MV-4-11 (cell line): ENCODE measurements around the gene SLC25A15.
A peak's percentile ranks its signal among the peaks of the same experiment; 100 is the strongest.

Experiments
- DNase-seq: peaks from one replicate; lab custom pipeline; 2025; lab: John Stamatoyannopoulos, UW

The SLC25A15 gene

DNA sequence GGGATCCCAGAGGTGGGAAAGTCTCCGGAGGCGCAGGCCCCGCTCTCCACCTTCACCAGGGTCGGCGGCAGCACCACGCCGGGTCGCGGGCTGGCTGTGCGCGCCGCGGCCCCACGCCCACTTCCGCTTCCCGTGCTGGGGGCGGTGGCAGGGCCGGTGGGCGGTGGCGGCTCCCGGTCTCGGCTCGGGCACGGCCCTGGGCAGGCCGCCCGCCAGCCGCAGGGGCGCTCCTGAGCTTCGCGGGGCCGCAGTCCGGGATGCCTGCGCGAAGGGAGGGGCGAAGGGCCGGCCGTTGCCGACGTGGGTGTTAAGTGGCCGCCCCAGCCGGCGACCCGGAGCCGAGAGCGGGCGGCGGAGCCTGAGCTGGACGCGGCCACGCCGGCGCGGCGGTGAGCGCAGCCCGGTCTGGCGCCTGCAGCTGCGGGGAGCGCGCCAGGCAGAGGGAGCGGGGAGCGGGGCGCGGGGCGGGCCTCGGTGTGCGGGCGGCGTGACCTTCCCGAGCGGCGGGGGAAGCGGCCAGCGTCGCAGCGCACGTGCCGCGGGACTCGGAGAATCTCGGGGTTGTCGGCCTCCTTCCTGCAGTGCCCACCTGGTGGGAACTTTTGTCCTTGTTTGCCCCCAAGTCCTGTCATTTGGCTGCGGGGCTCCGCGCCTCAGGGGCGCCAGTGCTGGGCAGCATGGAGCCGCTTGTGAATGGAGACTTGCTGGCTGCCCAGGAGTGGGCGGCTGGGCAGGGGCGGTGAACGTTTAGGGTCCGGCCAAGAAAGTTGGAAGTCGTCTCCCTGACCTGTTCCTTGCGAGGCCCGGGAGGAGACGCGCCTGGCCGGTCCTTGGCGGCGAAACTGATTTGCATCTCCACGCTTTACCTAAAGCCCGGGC is at the start of gene SLC25A15:
Gene SLC25A15 (plus strand): TSS at position 337 of the 879 bp plus-strand sequence. CDS start 3,616 bp downstream, outside the sequence.
- DNase-seq: peak; percentile 66

DNA sequence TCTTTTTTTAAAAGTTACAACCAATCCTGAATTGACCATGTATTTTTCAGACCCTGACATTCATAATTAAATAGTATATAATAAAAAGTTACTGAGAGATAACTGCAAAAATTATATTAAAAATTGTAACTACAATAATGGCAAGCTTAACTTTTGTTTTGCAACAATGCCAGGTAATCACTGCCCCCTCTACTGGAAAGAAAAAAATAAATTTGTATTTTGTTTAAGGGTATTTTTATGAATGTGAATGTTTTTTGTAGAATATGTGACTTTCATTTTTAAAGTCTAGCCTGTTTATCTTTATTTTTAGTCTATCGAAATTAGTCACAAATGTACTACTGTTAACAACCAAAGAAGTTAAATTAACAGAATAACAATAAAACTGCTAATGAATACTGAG is 40.1 kb upstream of the SLC25A15 start:
- DNase-seq: no peak

DNA sequence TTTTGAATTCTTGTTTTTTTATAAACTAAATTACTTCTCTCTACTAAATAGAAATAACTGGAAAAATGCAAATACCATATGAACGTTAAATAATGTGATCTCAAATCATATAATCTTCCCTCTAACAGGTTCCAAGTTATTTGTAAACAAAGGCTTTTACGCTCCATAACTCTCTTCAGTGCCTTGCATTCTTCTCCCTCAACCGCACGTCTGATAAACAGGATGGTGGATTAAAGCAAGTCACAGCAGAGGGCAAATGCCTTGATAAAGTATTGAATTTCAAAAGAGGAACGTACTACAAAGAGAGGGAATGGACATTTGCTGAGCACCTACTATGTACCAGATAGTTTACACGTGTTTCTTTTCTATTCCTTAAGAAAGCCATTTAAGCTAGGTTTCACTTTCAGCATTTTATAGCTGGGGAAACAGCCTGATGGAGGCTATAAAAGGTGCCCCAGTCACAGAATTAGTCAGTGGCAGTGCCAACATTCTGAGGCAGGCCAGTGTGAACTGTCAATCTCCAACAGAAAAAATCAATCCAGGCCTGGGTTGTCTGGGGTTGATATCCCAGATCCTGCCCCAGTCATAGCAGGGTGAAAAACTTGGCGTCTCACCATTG is 34.2 kb upstream of the SLC25A15 start:
- DNase-seq: no peak

DNA sequence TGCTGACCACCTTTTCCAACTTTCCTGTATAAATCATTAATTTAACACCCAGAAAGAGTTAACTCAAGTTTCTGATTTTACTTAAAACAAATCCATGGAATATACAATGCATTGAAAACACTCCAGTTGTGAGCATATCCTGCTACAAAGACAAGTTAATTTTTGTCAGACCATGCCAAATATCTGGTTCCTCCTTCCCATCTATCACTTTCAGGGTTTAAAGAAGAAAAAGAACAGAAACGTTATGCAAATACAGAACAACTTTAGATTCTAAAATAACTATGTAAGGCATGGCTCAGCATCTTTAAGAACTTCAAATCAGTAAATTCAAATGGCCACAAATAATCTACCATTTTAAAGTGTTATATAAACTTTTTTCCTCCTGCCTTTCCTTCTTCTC is 33.4 kb upstream of the SLC25A15 start:
- DNase-seq: no peak

DNA sequence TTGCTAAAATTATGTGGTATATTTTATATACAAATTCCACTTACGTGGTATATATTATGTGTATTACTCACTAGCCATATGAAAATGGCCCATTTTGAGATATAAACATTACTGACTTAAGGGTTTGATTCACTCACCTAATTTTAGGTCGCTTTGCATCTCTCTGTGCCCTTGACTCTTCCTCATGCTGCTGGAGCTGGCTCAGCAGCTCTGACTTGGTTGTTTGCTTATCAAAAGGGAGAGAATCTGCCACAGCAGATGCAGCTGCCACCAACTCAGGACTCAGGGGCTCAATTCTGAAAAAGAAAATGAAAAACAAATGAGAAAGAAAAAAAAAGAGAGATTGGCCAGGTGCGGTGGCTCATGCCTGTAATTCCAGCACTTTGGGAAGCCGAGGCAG is 30.6 kb upstream of the SLC25A15 start:
- DNase-seq: no peak

DNA sequence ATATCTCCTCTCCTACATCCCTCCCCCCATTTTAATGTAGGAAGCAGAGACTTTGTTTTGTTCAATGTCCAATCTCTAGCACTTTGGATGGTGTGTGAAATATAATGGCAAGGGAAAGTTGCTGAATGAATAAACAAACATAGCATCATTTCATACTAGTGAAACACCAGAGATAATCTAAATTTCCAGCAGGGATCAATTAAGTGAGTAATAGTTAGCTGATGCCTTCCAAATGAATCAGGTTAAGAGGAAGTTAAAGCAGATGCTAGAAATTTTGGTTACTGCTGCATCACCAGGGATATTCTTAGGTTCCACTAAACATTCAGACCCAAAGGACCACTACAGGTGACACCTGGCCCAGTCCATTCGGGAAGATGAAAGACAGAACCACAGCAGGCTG is 26.6 kb upstream of the SLC25A15 start:
- DNase-seq: no peak

DNA sequence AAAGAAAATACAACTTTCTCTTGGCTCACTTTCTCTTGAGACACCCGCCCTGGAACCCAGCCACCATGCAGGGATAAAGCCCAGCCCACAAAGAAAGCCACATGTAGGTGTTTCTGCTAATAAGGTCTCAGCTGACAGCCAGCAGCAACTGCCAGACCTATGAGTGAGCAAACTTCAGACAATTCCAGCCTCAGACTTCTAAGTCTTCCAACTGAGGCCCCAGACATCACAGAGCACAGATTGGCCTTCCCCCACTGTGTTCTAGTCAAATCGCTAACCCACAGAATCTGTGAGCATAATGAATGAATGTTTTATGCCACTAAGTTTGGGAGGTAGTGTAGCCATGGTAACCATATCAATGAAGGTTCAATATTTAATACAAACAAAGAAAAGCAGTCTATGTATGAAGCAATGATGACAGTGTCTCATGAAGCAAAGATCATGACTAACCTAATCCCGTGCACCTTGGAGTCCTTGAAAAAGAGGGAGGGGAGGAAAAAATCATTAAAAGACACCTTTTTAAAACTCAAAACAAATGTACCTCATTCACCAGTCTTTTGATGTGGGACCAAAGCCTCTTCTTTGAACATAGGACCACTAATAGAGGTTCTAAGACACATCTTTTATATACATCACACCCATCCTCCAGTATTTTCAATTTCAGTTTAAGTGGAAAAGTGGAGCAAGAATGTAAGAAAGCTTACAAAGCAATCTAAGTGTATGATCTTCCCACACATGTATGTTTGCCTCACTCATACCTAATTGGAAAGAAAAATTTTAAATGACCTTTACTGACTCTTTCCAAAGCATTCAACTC is 24.6 kb upstream of the SLC25A15 start:
- no peak for DNase-seq

DNA sequence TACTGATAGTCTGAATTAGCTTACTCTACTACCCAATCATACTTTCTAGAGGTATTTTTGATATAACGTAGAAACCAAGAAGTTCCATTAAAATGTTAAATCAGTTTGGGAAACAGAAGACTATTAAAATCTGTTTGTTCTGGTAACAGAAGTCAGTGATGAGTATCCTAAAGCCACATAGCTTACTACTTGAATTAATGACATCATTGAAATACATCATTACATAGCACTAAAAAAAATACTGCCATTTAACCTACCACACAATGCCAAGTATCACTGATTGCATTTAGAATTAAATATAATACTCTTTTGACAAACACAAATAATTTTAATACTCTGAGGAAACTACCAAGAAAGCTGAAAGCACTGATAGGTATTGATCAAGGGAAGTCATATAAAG is 23.8 kb upstream of the SLC25A15 start:
- DNase-seq: no peak

DNA sequence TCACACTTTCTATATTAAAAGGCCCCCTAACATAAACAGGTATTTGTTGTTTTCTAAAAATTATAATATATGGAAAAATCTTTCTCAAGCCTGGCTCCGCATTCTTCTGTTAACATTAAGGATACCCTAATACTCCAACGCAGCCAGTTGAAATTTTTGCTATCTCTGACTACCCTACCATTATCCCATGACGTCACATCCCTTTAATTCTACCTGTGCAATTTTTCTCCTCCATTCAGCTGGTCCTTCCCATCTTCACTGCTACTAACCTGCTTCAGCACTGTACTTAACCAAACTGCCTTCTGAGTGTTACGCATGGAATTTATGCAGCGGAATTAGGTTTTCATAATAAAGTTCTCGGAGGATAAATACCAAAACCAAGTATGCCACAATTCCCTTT is 19.4 kb upstream of the SLC25A15 start:
- no peak for DNase-seq

DNA sequence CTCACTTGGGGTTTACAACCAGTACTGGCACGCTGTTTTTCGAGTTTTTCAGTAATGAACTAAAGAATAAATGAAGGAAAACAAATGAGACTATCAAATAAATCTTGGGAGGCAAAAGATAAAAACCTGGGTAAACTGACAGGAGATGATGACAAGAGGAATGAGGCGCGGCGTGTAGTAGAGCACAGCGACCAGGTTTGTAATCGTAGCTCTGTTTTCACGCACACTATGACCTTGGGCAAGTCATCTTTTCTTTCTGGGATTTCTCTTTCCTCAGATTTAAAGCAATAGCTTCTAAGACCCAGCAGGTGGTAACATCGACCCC is 18.8 kb upstream of the SLC25A15 start:
- no peak for DNase-seq

DNA sequence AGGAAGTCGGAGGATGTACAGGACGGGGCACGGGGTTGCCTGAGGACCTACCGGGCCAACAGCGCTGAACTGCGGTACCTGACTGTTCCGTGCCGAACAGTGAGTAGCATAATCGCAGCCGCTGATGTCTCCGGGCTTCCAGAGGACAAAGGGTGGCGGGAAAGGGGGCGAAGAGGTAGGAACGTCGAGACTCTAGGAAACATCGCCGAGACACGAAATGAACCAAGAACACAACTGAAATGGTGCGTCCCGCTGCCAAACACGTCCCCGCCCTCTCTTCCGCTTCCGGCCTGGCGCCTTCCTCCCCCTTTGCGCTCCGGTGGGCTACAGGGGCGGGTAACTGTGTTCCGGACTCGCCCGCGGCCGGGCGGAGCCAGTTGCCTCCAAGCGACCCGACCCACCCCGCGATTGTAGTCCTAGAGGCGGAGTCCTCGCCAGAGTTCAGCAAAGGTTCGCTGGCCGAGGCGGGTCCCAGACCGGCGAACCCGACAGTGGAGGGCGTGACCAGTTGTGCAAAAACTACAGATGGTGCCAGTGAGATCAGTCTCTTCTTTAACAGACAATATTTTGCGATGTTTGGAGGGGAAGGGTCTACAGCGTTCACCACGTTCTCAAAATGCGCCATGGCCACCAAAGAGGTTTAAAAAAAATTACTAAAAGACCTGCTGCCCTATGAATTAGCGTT is 18.3 kb upstream of the SLC25A15 start, which contains the start of gene MRPS31:
Gene MRPS31 (minus strand): TSS at position 257 of the 685 bp plus-strand sequence. CDS start 54 bp downstream, at position 203.
- peak; percentile 95 for DNase-seq

DNA sequence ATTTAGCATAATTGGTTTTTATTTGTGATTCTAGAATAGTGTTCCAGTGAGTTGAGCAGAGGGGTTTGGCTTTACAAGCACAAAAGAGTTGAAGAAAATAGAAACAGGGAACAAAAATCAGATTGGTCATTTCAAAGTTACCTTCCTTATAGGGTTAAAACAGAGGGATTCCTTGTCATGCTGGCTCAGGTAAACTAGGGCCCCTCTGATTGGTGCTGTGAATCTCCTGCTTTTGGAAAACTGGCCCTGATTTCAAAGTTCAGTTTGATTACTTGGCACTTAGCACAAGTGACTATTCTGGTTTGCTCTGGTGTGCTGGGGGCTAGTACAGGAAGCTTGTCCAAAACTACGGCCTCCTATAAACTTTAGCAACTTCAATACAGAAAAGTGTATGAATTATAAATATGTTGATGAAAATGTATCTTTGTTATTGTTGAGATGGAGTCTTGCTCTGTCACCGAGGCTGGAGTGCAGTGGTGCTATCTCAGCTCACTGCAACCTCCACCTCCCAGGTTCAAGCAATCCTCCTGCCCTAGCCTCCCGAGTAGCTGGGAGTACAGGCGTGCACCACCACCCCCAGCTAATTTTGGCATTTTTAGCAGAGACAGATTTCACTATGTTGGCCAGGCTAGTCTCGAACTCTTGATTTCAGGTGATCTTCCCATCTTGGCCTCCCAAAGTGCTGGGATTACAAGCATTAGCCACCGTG is 16.5 kb upstream of the SLC25A15 start:
- DNase-seq: no peak

DNA sequence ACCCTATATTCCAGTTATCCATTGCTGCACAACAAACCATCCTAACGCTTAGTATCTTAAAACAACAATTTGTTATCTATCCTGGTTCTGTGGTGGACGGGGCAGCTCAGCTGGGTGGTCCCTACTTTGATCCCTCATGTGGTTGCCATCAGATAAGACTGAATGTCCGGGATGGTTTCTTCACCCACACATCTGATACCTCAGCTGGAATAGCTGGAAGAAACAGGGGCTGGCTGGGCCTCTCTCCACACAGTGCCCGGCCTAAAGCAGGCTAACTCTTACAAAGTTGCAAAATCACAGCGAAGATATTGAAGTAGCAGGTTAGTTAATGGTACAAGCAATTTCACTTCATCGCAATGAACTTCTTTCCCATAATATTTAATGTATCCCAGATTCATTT is 14.7 kb upstream of the SLC25A15 start:
- no peak for DNase-seq

DNA sequence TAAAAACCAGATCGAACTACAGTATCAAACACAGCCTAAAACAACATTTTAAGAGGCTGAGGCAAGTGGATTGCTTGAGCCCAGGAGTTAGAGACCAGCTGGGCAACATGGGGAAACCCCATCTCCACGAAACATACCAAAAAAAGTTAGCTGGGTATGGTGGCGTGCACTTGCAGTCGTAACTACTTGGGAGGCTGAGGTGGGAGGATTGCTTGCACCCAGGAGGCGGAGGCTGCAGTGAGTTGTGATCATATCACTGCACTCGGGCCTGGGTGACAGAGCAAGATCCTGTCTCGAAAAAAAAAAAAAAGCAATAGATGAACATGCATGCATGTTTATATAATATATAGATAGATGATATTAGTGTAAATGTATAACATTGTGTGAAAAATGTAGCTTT is 13.2 kb upstream of the SLC25A15 start:
- DNase-seq: no peak

DNA sequence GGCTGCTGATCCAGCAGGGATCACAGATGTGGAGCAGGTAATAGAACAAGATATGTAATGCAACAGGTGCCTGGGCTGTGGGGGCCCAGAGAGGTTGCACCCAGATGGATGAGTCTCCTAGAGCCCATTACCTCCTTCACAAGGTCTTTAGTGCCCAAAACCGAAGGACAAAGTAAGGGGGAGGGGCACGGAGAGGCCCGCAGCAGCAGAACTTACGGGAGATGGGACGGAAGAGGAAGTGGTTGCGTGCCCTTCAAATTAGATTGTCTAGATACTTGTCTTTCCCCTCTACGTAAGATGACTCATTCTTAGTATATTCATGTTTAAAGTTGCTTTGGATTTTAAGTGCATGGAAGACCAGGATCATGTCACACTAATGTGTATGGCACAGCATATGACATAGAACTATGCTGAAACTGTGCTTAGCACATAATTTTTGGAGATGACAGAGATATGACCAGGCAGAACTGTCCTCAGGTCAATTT is 12.7 kb upstream of the SLC25A15 start:
- DNase-seq: peak; percentile 89

DNA sequence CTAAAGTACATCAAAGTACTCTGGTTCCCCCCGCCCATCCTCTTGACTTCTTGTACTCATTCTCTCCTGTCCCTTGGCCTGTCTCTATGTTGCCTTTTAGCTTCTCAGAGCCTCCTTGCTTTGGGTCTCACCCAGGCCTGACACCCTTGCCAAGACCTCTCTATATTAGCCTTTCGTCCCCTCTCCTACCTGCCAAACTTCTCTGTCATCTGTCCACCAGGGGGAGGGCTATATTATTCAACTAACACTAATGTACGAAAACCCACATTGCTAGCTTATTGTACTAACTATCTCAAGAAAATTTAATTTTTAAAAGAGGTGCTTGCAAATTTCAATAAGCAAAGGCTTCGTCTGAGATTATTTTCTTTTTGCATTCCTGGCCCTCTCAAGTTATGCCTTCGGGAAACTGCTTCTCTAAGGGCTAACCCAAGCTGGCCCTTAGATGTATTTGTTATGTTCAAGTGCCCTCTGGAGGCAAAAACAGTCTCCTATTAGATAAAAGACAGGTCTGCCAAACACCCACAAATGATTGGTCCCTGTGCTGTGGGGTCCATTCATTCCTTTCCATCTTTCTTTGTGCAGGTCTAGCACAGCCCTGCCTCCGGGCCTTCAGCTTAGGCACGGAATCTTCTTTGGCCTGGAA is 12.1 kb upstream of the SLC25A15 start:
- DNase-seq: peak; percentile 46

DNA sequence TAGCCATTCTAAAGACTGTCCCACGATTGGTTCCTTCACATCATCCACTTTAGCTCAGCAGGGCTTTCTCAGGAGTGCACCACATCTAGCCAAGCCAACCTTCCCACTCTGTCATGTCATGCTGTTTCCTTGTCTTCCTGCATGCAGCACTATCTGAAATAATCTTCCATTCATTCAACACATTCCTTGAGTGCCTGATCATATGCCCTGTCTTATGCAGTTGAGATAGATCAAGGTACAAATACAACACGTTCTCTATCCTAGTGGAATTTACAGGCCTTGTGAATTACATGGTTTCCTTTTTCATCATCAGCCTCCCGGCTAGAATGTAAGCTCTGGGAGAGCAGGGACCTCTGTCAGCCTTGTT is 11.6 kb upstream of the SLC25A15 start:
- DNase-seq: no peak

DNA sequence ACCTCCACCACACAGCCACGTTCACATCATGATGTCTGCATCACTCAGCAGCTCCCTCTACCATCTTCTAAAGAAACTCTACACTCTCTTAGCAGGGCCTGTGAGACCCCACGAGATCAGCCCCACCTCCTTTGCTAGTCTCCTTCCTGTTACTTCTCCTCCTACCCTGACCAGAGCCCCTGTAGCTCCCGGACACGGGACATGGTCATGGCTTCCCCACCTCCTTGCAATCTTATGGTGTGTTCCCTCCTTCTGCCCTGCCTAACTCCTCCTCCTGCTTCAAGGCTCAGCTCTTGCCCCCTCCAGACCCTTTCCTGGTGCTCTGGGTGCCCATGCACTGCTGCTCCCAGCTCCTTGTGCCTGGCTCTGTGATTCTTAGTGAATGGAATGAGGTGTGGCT is 10.4 kb upstream of the SLC25A15 start:
- no peak for DNase-seq

DNA sequence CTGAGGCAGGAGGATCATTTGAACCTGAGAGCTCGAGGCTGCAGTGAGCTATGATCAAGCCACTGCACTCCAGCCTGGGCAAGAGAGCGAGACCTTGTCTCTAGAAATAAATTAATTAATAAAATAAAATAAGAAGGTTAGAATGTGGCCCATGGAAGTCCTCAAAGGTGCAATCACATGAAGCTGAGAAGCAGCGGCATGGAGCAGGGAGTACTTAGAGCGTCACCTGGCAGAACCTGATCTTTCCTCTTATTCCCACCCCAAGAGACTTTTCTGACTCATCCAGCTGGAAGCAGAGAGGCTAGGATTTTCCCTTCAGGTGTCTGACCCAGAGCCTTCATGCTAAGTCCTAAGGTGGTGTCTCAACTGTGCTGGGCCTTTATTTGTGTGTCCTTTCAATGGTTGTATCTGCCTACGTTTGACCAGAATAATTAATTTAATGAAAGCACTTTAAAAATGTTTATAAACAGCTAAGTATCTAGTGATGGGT is 9.6 kb upstream of the SLC25A15 start:
- no peak for DNase-seq

DNA sequence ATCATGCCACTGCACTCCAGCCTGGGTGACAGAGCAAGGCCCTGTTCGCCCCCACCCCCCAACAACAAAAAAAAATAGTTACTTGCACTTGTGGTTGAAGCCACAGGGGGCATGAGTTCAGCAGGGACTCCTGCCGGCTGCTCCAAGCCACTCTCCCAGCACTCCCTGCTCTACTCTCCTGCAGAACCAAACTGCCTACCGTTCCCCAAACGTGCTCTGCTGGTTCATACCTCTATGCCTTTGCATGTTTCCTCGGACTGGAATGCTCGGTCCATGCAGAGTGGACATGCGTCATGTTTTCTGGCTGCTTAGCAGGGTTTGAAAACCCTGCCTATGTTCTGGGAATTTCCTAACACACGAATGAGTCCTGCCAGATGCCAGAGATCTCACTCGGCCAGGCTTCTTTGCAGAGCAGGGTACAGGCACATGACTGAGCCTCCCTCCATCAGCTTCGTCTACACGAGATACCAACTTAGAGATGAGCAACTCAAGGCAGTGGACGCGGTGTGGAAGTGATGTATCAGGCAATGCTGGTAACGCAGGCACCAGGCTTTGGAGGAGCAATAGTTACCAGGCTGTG is 8.5 kb upstream of the SLC25A15 start:
- DNase-seq: peak; percentile 51
